ENCODE measurements around the gene VPS33A.

VPS33A gene

GRCh38 chr12:122309564-122310121 is 43.3 kb upstream of the VPS33A start:
- TF ChIP-seq SIN3A (IDR thresholded peaks at IDR 0.05; ENCODE audit: borderline replicate concordance, insufficient read depth, low read length) (no peak), POLR2AphosphoS5 (IDR thresholded peaks at IDR 0.05; ENCODE audit: low read depth, low read length) (no peak), REST (IDR thresholded peaks at IDR 0.05; ENCODE audit: insufficient read depth in 1 of 2, low read depth in 2 of 2, low read length in 2 of 2) (no peak), TAF1 (IDR thresholded peaks at IDR 0.05; ENCODE audit: borderline replicate concordance, insufficient read depth, low read length) (no peak), FOXP2 (optimal IDR thresholded peaks at IDR 0.05; ENCODE audit: borderline replicate concordance, extremely low read depth, extremely low read length, insufficient read depth) (no peak)

- TF ChIP-seq TAF1 (IDR thresholded peaks at IDR 0.05; ENCODE audit: borderline replicate concordance, insufficient read depth, low read length) (no peak), POLR2AphosphoS5 (IDR thresholded peaks at IDR 0.05; ENCODE audit: low read depth, low read length) (no peak), SIN3A (IDR thresholded peaks at IDR 0.05; ENCODE audit: borderline replicate concordance, insufficient read depth, low read length) (no peak), REST (IDR thresholded peaks at IDR 0.05; ENCODE audit: insufficient read depth in 1 of 2, low read depth in 2 of 2, low read length in 2 of 2) (no peak), FOXP2 (optimal IDR thresholded peaks at IDR 0.05; ENCODE audit: borderline replicate concordance, extremely low read depth, extremely low read length, insufficient read depth) (no peak)
Observed at GRCh38 chr12:122308811-122309210, 42.5 kb upstream of the VPS33A start.

- TF ChIP-seq POLR2AphosphoS5 (IDR thresholded peaks at IDR 0.05; ENCODE audit: low read depth, low read length) (no peak), TAF1 (IDR thresholded peaks at IDR 0.05; ENCODE audit: borderline replicate concordance, insufficient read depth, low read length) (no peak), FOXP2 (optimal IDR thresholded peaks at IDR 0.05; ENCODE audit: borderline replicate concordance, extremely low read depth, extremely low read length, insufficient read depth) (no peak)
Observed at GRCh38 chr12:122306407-122306806, 40.1 kb upstream of the VPS33A start.

GRCh38 chr12:122304924-122305323 is 38.6 kb upstream of the VPS33A start:
- no peak for TF ChIP-seq SIN3A (IDR thresholded peaks at IDR 0.05; ENCODE audit: borderline replicate concordance, insufficient read depth, low read length)
- TF ChIP-seq TAF1 (IDR thresholded peaks at IDR 0.05; ENCODE audit: borderline replicate concordance, insufficient read depth, low read length): no peak
- no peak for TF ChIP-seq POLR2AphosphoS5 (IDR thresholded peaks at IDR 0.05; ENCODE audit: low read depth, low read length)
- TF ChIP-seq REST (IDR thresholded peaks at IDR 0.05; ENCODE audit: insufficient read depth in 1 of 2, low read depth in 2 of 2, low read length in 2 of 2): no peak
- TF ChIP-seq FOXP2 (optimal IDR thresholded peaks at IDR 0.05; ENCODE audit: borderline replicate concordance, extremely low read depth, extremely low read length, insufficient read depth): no peak

GRCh38 chr12:122303068-122303467 is 36.8 kb upstream of the VPS33A start:
- TF ChIP-seq POLR2AphosphoS5 (IDR thresholded peaks at IDR 0.05; ENCODE audit: low read depth, low read length) (no peak), REST (IDR thresholded peaks at IDR 0.05; ENCODE audit: insufficient read depth in 1 of 2, low read depth in 2 of 2, low read length in 2 of 2) (no peak), SIN3A (IDR thresholded peaks at IDR 0.05; ENCODE audit: borderline replicate concordance, insufficient read depth, low read length) (no peak), TAF1 (IDR thresholded peaks at IDR 0.05; ENCODE audit: borderline replicate concordance, insufficient read depth, low read length) (no peak), FOXP2 (optimal IDR thresholded peaks at IDR 0.05; ENCODE audit: borderline replicate concordance, extremely low read depth, extremely low read length, insufficient read depth) (no peak)

All from PFSK-1 (cell line).